Fibroblast of pulmonary artery (primary cell): Measurements from ENCODE around the gene LHFPL3.

Experiments used
- DNase-seq: peaks from one replicate; pipeline ENCODE4 v3.0.0-alpha.2; 2010; ENCODE audit warnings: low read depth
- H3K4me3 ChIP-seq: replicated peaks from 2 replicates; pipeline ENCODE4 v1.5.1; 2011; ENCODE audit warnings: low read depth, mild to moderate bottlenecking, control low read depth, low read length, moderate library complexity
- CTCF ChIP-seq: IDR thresholded peaks from 2 replicates; pipeline ENCODE4 v1.5.1; 2011; ENCODE audit warnings: mild to moderate bottlenecking, control low read depth, low read length, inconsistent platforms; ENCODE audit errors: missing control alignments

Gene LHFPL3

GRCh38 chr7:104603957-104604356, 275.6 kb downstream of the LHFPL3 start:
- TF ChIP-seq CTCF, result no peak
- H3K4me3 ChIP-seq, result no peak overlapping the region
- no peak for DNase-seq

GRCh38 chr7:104604706-104605105, 276.3 kb downstream of the LHFPL3 start:
- no peak for TF ChIP-seq CTCF
- H3K4me3 ChIP-seq, result no peak overlapping the region
- no peak for DNase-seq

GRCh38 chr7:104621321-104621720, 292.9 kb downstream of the LHFPL3 start:
- TF ChIP-seq CTCF, result no peak
- H3K4me3 ChIP-seq, result no peak overlapping the region
- DNase-seq, result no peak

GRCh38 chr7:104625956-104626355, 297.6 kb downstream of the LHFPL3 start:
- H3K4me3 ChIP-seq, result no peak overlapping the region
- TF ChIP-seq CTCF, result no peak
- no peak for DNase-seq

GRCh38 chr7:104627516-104627915, 299.1 kb downstream of the LHFPL3 start:
- no peak for TF ChIP-seq CTCF
- H3K4me3 ChIP-seq, result no peak overlapping the region
- peak; percentile 46 for DNase-seq

- H3K4me3 ChIP-seq, result no peak overlapping the region
- DNase-seq, result no peak
- no peak for TF ChIP-seq CTCF
Measured at GRCh38 chr7:104628017-104628416, 299.6 kb downstream of the LHFPL3 start.

- DNase-seq, result no peak
- no peak for TF ChIP-seq CTCF
- H3K4me3 ChIP-seq, result no peak overlapping the region
Measured at GRCh38 chr7:104629408-104629807, 301.0 kb downstream of the LHFPL3 start.
